Measurements from ENCODE around the gene PIP5KL1.

Gene PIP5KL1

DNA sequence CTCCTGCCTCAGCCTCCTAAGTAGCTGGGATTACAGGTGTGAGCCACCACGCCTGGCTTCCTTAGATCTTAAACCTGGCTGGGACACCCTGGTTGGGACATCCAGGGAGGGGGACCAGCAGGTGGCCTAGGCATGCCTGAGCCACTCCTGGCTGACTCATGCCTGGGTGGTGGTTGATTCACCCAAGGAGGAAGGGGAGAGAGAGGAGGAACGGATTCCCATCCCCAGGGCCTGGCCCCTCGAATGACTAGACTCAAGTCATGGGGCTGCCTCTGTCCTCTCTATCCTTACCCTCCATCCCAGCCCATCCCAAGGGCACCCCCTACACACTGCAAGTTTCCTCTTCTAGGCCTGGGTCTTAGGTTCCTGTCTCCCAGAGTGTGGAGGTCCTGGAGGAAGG is 37.5 kb upstream of the PIP5KL1 start:
- DNase-seq (ENCODE audit: low read depth, low spot score), result no peak

DNA sequence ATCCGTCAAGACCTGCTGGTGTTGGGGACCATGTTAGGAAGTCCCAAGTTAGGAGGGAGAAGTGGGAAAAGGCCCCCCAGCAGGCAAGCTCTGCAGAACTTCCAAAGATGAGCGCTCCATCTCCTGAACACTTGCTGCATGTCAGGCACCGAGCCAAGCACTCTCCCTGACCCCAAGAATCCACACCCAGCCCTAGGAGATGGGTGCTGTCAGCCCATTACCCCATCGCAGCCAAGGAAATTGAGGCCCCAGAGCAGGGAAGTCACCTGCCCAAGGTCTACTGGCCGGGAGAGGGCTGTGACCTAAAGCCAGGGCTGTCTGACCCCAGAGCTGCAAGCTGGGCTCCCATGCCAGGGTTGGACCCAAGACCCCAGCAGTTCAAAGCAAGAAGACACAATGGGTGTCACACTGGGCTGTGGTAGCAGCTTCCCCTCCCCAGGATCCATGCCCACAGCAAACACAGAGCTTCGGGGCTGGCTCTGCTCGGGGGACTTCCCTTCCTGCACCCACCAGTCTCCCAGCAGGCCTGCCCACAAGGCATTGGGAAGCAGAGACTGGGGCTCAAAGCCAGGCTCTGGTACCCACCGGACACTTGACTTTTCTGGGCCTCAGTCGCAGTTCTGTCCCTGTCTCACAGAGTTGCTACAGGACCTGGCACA is 36.7 kb upstream of the PIP5KL1 start:
- no peak for DNase-seq (ENCODE audit: low read depth, low spot score)

DNA sequence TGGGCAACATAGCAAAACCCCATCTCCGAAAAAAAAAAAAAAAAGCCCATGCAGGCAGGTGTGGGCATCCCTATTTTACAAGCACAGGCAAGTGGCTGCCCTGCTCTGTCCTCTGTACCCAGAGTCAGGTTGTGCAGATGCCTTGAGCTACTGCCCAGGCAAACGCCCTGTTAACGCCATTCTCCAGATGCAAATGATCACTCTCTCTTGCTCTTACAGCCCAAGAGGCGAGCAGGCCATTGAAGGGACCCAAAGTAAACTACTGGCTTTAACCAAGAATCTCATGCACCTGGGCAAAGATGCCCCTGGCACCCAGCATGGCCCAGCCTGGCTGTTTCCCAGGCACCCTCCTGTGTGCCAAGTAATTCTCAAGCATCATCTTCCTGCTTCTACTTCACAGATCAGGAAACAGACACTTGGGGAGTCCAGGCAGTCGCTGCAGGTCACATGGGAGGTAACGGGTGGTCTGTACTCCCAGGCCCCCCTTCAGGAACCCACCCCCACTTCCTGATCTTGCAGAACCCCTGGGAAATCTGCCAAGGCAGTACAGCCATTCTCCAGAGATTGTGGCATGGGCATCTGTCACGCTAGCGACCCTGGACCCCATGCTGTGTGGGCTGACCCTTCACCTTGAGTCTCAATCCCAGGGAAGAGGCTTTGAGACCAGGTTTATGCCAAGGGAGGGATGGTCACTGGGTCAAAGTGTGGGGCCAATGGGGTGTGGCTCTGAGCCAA is 36.0 kb upstream of the PIP5KL1 start:
- no peak for DNase-seq (ENCODE audit: low read depth, low spot score)

DNA sequence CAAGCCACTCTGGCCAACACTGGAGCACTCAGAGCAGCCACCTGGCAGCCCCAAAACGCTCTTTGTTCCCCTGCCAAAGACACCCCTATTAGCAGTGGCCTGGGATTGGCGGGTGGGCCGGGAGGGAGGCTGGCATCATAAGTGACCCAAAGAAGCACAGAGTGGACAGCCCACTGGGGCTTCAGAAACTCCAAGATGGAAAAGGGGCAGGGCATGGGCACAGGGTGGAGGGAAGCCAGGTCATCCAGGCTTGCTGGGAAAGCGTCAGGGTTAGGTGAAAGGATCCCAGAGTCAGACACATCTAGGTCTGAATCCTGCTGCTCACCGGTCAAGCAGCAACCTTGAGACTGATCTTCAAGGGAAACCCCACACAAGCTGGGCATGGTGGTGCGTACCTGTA is 35.4 kb upstream of the PIP5KL1 start:
- no peak for DNase-seq (ENCODE audit: low read depth, low spot score)

DNA sequence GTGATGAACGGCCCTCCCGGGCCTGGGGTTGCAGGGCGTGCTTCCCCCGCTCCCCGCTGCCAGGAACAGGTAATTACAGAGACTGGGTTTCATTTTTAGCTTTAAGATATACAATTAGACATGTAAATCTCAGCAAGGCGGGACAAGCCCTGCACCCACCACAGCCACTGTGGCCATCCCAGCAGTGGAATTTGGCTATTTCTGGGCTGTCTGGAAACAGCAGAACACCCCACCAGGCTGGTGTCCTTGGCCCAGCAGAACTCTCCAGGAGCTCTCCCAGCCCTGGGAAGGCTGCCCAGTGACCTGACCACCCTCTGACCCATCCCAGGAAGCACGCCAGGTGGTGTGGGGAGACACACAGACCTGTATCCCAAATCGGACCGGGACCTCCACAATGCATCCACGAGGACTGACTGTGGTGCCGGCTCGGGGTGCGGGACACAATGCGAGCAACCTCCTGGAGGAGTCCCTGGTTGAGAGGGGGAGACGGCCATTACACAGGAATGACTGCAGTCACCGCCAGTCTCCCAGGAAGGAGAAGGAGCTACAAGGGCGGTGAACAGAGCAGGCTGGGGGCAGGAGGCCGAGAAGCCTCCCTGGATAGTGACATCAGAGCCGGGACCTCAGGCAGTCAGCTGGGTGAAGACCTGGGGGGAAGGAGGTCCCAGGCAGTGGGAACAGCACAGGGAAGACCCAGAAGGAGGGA is 32.9 kb upstream of the PIP5KL1 start:
- DNase-seq (ENCODE audit: low read depth, low spot score), result no peak

DNA sequence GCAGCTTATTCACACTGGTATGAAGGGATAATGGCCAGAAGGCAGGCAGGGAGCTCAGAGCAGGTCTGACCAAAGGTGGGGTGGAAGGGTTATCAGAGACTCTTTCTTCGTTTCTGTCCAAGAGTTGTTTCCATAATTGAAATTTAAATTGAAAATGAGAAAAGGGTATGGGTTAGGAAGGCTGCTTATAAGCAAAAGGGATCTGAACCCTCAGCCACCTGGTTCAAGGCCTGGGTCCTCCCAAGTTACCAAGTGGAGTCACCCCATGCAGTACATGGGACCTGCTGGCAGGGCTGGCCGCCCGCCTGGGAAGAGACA is 32.4 kb upstream of the PIP5KL1 start:
- no peak for DNase-seq (ENCODE audit: low read depth, low spot score)

DNA sequence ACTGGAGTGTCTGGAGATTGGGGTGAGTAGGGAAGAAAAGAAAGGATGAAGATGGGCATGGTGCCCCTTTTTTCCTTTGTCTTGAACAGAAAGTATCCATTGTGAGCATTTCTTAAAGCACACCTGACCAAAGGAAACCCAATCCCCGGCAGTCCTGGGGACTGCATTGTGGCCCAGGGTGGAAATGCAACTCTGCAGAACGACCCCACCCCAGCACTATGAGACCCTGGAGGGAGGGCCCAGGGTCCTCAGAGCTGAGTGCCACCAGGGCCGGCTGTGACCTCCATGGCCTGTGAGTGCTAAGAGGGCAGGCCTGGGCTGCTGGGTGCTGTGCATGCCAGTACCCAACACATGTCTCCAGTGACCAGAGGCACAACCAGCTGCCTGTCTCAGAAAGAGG is 31.7 kb upstream of the PIP5KL1 start:
- DNase-seq (ENCODE audit: low read depth, low spot score), result no peak

DNA sequence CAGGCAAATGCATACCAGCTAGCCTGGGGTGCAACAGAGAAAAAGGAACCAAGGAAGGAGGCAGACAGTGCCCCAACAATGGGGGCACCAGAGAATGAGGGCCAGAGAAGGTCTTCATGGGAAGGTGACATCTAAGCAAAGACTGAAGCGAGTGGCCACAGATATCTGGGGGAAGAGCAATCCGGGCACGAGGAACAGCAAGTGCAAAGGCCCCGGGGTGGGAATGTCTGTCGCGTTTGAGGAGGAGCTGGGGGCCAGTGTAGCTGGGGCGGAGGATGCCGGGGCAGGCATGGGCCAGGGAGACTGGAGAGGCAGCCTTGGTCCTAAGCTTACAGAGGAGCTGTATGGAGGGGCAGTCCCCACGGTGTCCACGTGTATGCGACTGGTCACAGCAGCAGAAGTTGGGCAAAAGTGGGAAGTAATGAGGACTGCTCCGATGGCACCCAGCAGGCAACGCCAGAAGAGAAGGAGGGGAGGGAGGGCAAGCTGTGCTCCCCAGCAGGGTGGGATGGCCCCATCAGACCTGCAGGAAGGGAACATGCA is 31.1 kb upstream of the PIP5KL1 start:
- no peak for DNase-seq (ENCODE audit: low read depth, low spot score)

DNA sequence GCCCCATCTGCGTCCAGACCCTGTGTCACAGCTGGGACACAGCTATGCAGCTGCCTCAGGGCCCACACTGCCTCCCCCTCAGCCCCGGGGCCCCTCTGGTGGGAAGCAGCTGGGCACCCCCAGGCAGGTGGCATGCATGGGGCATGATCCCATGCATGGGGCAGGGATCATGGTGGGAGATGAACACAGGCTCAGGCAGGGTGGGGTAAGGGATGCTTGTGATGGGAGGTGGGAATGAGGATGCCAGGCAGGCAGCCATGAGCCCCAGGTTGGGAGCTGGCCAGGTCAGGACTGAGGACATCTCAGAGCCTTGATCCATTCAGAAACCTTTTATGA is 30.5 kb upstream of the PIP5KL1 start:
- no peak for DNase-seq (ENCODE audit: low read depth, low spot score)

DNA sequence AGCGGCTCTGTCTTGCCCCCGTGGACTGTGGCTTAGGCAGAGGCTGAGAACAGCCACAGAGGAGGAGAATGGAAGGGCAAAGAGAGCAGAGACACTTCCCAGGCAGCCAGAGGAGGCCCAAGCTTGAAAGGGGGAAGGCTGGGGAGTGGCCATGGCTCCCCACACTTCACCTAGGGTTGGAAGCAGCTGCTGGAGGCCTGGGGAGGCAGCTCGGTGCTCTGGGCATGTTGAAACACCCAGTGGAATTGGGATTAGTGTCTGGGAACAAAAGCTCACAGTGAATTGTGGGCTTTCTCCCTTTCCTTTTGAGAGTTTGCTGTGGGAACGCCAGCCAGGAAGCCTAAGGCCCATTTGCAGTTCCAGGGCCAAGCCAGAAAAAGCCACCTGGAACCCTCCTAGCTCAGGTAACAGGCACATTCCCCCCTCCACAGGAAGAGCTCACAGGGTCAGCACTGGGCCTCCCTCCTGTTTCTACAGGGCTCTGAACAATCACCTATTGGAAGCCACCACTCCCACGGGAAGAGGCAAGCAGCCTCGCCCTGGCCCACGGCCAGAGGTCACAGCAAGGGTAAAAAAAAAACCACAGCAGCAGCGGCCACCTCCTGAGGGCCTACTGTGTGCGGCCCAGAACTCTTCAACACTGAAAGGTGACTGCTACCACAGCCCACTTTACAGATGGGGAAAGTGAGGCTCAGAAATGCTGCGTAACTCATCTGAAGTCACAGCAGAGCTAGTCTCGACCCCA is 30.0 kb upstream of the PIP5KL1 start:
- no peak for DNase-seq (ENCODE audit: low read depth, low spot score)

DNA sequence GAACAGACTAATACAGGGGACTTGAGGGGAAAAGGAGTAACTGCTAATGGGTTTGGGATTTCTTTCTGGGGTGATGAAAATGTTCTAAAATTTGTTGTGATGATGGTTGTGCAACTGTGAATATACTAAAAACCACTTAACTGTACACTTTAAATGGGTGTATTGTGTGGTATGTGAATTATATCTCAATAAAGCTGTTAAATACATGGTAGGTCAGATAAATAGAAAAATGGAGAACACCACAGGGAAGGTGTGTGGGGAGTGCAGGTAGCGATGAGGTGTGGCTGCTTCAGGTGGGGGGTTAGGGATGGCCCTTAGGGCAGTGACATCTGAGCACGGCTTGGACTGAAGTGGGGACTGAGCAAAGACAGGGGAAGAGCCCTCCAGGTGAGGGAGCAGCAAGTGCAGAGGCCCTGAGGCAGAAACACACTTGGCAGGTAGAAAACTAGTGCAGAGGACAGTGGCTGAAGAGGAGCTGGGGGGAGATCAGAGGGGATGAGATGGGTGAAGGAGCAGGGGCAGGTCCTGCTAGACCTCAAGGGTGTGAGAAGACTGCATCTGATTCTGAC is 29.3 kb upstream of the PIP5KL1 start:
- no peak for DNase-seq (ENCODE audit: low read depth, low spot score)

DNA sequence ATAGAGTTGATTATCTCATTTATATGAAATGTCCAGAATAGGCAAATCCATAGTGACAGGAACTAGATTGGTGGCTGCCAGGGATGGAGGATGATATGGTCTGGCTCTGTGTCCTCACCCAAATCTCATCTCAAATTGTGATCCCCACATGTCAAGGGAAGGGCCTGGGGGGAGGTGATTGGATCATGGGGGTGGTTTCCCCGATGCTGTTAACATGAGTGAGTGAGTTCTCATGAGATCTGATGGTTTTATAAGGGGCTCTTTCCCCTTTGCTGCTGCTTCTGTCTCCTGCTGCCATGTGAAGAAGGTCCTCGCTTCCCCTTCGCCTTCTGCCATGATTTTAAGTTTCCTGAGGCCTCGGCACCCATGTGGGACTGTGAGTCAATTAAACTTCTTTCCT is 28.8 kb upstream of the PIP5KL1 start:
- DNase-seq (ENCODE audit: low read depth, low spot score), result no peak

DNA sequence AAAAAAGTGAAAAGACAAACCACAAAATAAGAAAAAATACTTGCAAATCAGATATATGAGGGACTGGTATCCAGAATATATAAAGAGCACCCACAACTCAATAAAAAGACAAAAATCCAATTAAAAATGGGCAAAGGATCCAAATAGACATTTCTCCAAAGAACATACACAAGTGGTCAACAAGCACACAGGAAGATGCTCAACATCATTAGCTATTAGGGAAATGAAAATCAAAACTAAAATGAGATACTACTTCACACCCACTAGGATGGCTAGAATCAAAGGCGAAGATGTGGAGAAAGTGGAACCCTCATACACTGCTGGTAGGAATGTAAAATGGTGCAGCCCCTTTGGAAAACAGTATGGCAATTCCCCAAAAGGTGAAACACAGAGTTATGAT is 28.2 kb upstream of the PIP5KL1 start:
- DNase-seq (ENCODE audit: low read depth, low spot score), result no peak

DNA sequence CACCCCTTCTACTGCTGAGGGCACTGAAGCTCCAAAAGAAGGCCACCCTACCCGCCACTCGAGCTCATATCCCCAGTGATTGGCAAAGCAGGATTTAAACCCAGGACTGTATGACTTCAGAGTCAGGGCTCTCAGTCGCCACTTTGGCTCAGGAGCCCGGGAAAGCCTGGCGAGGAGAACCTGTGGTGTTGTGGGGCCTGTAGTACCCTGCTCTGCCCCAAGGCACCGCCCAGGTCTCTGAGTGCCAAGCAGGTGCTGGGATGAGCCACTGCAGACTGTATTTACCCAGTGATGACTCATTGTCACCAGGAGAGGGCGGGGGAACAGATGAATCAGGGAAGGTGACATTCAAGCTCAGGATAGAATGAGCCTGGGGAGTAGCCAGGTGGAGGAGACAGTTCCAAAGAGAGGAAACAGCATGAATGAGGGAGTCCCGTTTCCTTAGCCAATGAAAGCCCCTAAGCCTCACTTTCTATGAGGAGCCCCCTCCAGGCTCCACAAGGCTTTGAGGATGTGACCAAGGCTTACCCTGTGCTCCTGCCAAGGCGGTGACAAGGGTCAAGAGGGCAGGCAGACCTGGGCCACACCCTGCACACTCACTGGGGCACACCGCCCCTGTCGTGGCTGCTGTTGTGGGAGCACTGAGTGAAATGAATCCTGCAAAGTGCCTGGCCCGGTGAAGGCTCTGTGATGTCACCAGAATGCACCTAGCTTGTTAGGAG is 24.9 kb upstream of the PIP5KL1 start:
- peak; percentile 74 for DNase-seq (ENCODE audit: low read depth, low spot score)

DNA sequence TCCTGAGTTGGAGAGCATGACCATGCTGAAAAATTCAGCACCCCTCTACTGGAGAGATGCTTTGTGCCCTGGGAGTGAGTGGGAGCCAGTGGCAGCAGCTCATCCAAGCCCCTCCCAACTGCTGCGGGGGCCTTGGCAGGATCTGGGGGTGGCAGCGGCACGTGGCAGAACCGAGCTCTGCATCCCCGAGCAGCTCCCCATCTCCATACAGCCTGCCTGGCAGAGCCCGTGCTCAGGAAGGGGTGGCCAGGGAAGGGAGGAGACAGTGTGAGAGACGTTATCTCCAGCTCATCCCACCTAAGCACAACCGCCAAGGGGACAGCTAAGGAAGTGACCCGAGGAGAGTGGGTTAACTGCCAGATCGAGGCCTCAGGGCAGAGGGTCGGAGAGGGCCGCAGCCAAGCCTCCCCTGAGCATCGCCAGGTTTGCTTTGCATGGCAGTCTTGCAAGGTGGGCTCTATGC is 24.3 kb upstream of the PIP5KL1 start:
- no peak for DNase-seq (ENCODE audit: low read depth, low spot score)

DNA sequence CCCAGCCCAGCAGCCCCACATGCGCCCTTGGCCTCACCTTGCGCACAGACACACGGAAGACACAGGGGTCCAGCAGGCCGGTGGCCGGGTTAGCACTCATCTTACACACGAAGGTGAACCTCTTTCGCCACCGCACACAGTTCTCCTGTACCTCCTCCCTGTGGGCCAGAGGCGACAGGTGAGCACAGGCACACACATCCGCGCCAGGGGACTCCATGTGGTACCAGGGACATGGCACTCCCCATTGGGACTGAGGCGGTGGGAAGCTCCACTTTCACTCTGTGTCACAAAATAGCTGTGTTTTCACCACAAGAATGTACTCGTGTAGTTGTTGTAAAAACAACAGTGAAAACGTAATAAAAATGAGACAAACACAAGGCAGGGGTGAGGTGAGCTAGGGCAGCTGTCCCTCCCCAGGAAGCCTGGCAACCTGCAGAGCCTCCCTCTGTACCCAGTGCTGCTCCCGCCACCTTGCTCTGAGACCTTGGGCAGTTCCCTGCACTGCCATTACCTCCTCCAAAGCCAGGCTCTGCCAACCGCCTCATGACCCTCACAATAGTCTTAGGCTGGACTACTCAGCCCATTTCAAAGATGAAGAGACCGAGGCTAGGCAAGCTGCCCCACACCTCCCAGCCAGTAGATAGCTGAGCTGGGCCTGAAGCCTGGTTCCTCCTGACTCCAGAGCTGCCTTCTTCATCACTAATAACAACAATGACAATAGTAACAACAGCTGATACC is 23.4 kb upstream of the PIP5KL1 start:
- DNase-seq (ENCODE audit: low read depth, low spot score), result no peak

DNA sequence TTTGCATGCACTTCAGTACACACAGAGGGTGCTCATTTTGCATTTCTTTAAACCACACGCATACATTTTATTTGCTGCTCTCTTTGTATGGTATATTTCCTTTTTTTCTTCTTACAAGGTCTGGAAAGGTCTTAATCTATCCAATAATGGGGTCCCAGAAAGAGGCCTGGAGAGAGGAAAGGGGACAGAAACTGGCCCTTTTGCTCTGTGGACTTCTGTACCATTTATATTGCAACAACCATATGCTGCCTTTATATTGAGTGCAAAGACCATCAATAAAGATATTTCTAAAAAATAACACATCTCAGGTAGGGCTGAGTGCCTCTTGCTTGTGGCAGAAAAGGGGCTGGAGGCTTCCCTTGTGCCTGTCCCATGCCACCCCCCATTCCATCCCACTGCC is 22.6 kb upstream of the PIP5KL1 start:
- no peak for DNase-seq (ENCODE audit: low read depth, low spot score)

DNA sequence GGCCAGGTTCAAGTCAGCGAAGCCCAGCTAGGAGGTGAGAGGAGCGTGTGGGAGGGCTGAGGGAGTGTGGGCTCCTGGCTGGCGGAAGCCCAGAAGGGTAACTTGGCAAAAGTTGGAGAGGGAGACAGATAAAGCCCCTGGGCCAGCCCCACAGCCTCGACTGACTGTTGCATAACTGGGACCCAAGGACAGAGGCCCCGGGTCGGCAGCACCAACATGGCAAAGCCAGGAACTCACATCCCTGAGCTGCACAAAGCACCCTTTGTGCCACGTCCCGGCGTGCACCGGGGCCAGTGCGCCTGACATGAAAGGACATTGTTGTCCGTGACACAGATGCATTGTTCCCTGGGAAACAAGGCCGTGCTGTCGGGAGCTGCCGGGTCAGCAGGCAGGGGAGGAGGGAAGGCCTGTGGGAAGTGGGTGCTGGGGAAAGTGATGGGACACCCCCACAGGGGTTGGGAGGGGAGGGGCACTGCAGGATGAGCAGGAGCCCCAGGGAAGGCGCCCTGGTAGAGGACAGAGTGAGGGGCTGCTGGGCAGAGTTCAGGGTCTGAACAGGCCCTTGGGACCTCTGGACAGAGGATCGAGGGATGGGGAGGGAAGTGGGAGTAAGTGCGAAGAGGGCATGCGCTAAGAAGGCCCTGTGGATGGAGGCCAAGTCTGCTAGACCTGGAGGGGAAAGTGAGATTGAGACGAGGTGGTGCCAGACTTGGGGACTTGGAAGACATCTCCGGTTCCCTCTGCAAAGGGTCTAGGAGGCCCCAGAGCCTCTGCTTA is 20.1 kb upstream of the PIP5KL1 start:
- no peak for DNase-seq (ENCODE audit: low read depth, low spot score)

DNA sequence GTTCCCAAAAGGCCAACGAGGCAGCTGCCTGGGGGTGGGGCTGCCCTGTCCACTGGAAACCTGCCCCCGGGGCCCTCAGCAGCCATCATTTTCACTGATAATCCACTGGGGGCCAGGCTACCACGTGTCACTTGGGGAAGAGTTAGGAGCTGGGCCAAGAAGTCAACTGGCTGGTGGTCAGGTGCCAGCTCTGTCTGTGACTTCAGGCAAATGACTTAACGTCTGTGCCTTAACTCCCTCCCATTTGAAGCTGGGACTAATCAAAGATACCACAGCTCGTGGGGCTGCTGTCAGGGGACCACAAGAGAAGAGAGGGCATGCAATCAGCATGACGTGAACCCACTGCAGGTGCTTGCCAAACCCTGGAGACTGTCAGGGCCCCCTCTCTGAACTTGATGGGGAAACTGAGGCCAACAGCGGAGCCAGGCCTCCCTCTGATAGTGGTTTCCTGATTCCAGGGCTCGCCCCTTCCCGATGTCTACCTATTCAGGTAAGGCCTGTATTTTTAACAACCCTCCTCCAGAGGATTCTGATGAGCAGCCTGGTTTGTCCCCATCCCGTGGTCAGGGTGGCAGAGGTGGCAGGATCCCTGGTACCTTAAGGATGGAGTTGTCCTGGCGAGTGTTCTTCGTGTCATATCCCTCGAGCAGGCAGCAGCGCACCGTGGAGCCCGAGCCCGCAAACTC is 19.4 kb upstream of the PIP5KL1 start:
- DNase-seq (ENCODE audit: low read depth, low spot score), result no peak

Data from activated naive CD8-positive, alpha-beta T cell treated with anti-CD3 and anti-CD28 coated beads, Interleukin-2, amount 50 U/mL, for 16 hours (primary cell).